Upper lobe of left lung (tissue), 6 donors: ENCODE data around the gene GOLPH3. TPM values are rescaled to one million over a fixed set of nuclear protein-coding genes. Genes with fewer than 3 reads are reported as not detected.

Source experiments
- ATAC-seq, 2 donors: fragments of 200-7000 bp; cut with Tn5 transposase; one replicate each; pipeline ENCODE4 v1.9.1; 2022; ENCODE audit warnings: mild to moderate bottlenecking in 2 of 2, moderate library complexity in 2 of 2; ENCODE audit not compliant: low FRiP score in 2 of 2
- DNase-seq, 2 donors: peaks; one replicate each; pipeline ENCODE4 v3.0.0-alpha.2; 2019 to 2020
- H3K27ac ChIP-seq, 4 donors: fragments of 200-600 bp; sonication (generic); one replicate each; pipeline ENCODE4 v1.5.1; 2016 to 2019
- H3K27me3 ChIP-seq, 4 donors: fragments of 200-600 bp; sonication (generic); one replicate each; pipeline ENCODE4 v1.5.1; 2017 to 2019
- H3K36me3 ChIP-seq, 4 donors: fragments of 200-600 bp; sonication (generic); one replicate each; pipeline ENCODE4 v1.5.1; 2016 to 2019
- H3K4me1 ChIP-seq, 4 donors: fragments of 200-600 bp; sonication (generic); one replicate each; pipeline ENCODE4 v1.5.1; 2018 to 2019
- H3K4me3 ChIP-seq, 4 donors: fragments of 200-600 bp; sonication (generic); one replicate each; pipeline ENCODE4 v1.5.1; 2017 to 2019; ENCODE audit warnings: mild to moderate bottlenecking in 2 of 4, moderate library complexity in 1 of 4
- H3K9me3 ChIP-seq, 4 donors: fragments of 200-600 bp; sonication (generic); one replicate each; pipeline ENCODE4 v1.5.1; 2018 to 2019
- CTCF ChIP-seq, 6 experiments: fragments of 450-650 bp in 4 of 6; fragments of 200-600 bp in 2 of 6; sonication (generic) in 2 of 6; IDR thresholded peaks; one replicate each; pipeline ENCODE4 v1.5.1; 2016 to 2019; ENCODE audit warnings: antibody characterized with exemption in 6 of 6
- EP300 ChIP-seq, 4 donors: sonication (generic); formaldehyde crosslinking; IDR thresholded peaks; one replicate each; pipeline ENCODE4 v1.5.1; 2017; ENCODE audit warnings: antibody characterized with exemption in 4 of 4, control low read depth in 2 of 4
- POLR2A ChIP-seq, 4 donors: fragments of 450-650 bp; IDR thresholded peaks; one replicate each; pipeline ENCODE4 v1.5.1; 2016 to 2017; ENCODE audit warnings: antibody characterized with exemption in 4 of 4, mild to moderate bottlenecking in 2 of 4
- POLR2AphosphoS5 ChIP-seq, 2 donors: sonication (generic); formaldehyde crosslinking; IDR thresholded peaks; one replicate each; pipeline ENCODE4 v1.5.1; 2017; ENCODE audit warnings: antibody characterized with exemption in 2 of 2
- WGBS, 2 donors: methylation state at CpG; one replicate each; pipeline ENCODE4 v1.1.5; 2017 to 2018; 5-methylcytosine and 5-hydroxymethylcytosine counted together
- total RNA-seq, 6 donors: library from RNA; depleted of rRNA in 4 of 6; stranded (reverse); fragments of >200 nt in 4 of 6; gene quantifications; one replicate each; pipeline versions ENCODE4 v1.1.0 to v1.2.1, GENCODE V29; 2016 to 2021
- donor health status: DM: no; HTN: no; CAD: no; lungs with moderate emphysema.
- donor health status: DM: no; HTN: yes; CAD: no; lungs with severe emphysema.

The GOLPH3 gene
- total RNA-seq, 6 donors from 2014 or later = 90.1 to 127 (median 123) TPM

GRCh38 chr5:32187675-32188074 is 13.6 kb upstream of the GOLPH3 start:
- DNase-seq (no peak), ATAC-seq (no peak)
- H3K27me3 ChIP-seq = no peaks in the 10 kb centered on the region
- no peaks in the 10 kb centered on the region for H3K36me3 ChIP-seq
- H3K4me3 ChIP-seq = no peak overlapping the region
- H3K9me3 ChIP-seq = peaks cover 0 to 7% (median 6%) of the 10 kb centered on the region in 4 donors
- H3K27ac ChIP-seq = no peak overlapping the region
- TF ChIP-seq POLR2AphosphoS5 (IDR thresholded peaks at IDR 0.05) (no peak), POLR2A (IDR thresholded peaks at IDR 0.05) (no peak), CTCF (IDR thresholded peaks at IDR 0.05) (no peak), EP300 (IDR thresholded peaks at IDR 0.05) (no peak)
- no peaks in the 10 kb centered on the region for H3K4me1 ChIP-seq

DNA sequence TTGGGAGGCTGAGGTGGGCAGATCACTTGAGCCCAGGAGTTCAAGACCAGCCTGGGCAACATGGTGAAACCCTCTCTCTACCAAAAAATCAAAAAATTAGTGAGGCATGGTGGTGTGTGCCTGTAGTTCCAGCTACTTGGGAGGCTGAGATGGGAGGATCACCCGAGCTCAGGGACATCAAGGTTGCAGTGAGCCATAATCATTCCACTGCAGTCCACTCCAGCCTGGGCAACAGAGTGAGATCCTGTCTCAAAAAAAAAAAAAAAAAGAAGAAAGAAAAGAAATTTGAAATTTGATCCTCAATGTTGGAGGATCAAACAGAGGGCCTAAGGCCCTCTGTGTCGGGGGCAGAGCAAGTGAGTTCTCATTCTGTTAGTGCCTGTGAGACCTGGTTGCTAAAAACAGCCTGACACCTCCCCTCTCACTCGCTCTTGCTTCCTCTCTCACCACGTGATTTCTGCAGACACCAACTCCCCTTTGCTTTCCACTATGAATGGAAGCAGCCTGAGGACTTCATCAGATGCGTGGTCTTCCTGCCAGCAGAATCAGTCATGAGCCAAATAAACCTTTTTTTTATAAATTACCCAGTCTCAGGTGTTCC is 8.4 kb upstream of the GOLPH3 start:
- no peaks in the 10 kb centered on the region for H3K36me3 ChIP-seq
- ATAC-seq (no peak), DNase-seq (no peak)
- 68 to 70% methylated on average over 5 of the region's 5 CpGs for WGBS, 2 donors
- no peaks in the 10 kb centered on the region for H3K4me1 ChIP-seq
- no peak overlapping the region for H3K27ac ChIP-seq
- no peak overlapping the region for H3K4me3 ChIP-seq
- H3K9me3 ChIP-seq = peaks cover 0 to 3% (median under 1%) of the 10 kb centered on the region in 4 donors
- no peaks in the 10 kb centered on the region for H3K27me3 ChIP-seq
- no peak for TF ChIP-seq CTCF (IDR thresholded peaks at IDR 0.05)

DNA sequence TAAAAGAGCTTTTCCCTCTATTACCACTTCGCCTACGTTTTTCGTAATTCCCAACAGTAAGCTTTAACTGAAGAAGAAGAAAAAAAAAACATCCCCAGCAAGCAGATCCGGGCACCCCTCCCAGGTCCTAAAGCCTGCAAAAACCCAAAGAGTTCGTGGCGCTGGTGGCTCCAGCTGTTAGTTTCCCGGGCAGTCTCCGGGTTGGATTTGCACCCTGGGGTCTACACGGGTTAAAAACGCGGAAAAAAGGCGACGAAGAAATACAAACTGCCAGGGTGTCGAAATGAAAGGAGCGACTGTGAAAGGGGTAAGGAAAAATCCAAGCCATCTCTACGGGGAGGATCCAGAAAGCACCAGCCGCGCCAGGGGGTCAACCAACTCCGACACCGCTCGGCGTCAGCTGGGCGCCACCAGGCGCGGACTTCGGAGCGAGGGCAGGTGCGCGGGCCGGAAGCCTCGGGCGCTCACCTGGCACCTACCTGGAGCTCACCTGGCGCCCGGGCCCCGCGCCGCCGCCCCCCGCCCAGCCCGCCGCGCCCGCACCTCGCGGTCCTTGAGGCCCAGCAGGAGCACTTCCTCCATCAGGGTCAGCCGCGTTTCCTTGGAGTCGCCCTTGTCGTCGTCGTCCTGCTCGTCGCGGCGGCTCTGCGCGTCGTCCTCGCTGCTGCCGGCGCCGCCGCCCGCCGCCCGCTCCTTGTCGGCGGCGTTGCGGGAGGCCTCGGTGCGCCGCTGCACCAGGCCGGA is 680 bp downstream of the GOLPH3 start:
- ATAC-seq (peak; percentile 7 to 50), DNase-seq (peak; percentile 67 to 93)
- Histone ChIP-seq H3K36me3 (peaks cover 0 to 32% (median 6%) of the 10 kb centered on the region in 4 donors), H3K27ac (peak overlapping the region; percentile 98 to 100 (median 100)), H3K4me3 (peak overlapping the region; percentile 51 to 91 (median 76)), H3K27me3 (no peaks in the 10 kb centered on the region), H3K4me1 (peaks cover 27 to 51% (median 44%) of the 10 kb centered on the region in 4 donors), H3K9me3 (no peaks in the 10 kb centered on the region)
- TF ChIP-seq POLR2AphosphoS5 (IDR thresholded peaks at IDR 0.05) = peak in 1 of 2 donors; percentile 37
- no peak for TF ChIP-seq CTCF (IDR thresholded peaks at IDR 0.05)
- 0 to 1% methylated on average over 16 to 31 of the region's 74 CpGs for WGBS, 2 donors

DNA sequence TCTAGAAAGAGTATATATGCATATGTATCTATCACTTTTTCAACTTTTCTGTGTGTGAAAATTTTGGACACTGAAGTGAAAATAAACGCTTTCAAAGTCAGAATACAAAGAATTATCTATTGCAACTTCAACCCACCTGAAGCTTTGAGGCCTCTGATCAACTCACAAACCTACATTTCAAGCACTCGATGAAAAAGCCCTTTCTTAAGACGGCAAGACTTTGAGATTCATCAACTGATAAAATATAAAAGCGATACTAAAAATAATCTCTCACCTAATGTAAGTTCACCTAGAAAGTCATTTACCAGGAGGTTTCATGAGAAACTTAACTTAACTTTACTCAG is 1.2 kb downstream of the GOLPH3 start:
- H3K9me3 ChIP-seq = no peaks in the 10 kb centered on the region
- peaks cover 28 to 55% (median 46%) of the 10 kb centered on the region in 4 donors for H3K4me1 ChIP-seq
- no peaks in the 10 kb centered on the region for H3K27me3 ChIP-seq
- no peak for TF ChIP-seq POLR2AphosphoS5 (IDR thresholded peaks at IDR 0.05)
- no peak for TF ChIP-seq EP300 (IDR thresholded peaks at IDR 0.05)
- no peak for TF ChIP-seq POLR2A (IDR thresholded peaks at IDR 0.05)
- TF ChIP-seq CTCF (IDR thresholded peaks at IDR 0.05) = no peak
- peaks cover 0 to 35% (median 6%) of the 10 kb centered on the region in 4 donors for H3K36me3 ChIP-seq
- H3K27ac ChIP-seq = peak overlapping the region; percentile 98 to 100 (median 100)
- ATAC-seq = no peak
- no peak for DNase-seq
- peak overlapping the region; percentile 51 to 91 (median 76) for H3K4me3 ChIP-seq
- WGBS, 2 donors = 1 to 3% methylated on average over 4 of the region's 4 CpGs
